Nephron (organoid): ENCODE data around the gene MTNR1A.

ENCODE experiments used
- H3K27ac Mint-ChIP-seq, 3 experiments: 2 replicates each; pipeline ENCODE4 v1.8.0; 2020; ENCODE audit warnings: mixed read lengths in 3 of 3, mild to moderate bottlenecking in 2 of 3, moderate library complexity in 1 of 3
- H3K27me3 Mint-ChIP-seq: 2 replicates; pipeline ENCODE4 v1.8.0; 2021; ENCODE audit warnings: low read depth, mild to moderate bottlenecking, moderate library complexity, mixed read lengths
- H3K36me3 Mint-ChIP-seq: 2 replicates; pipeline ENCODE4 v1.8.0; 2020; ENCODE audit warnings: low read depth, mixed read lengths
- H3K4me1 Mint-ChIP-seq: 2 replicates; pipeline ENCODE4 v1.8.0; 2020; ENCODE audit warnings: mixed read lengths
- H3K4me3 Mint-ChIP-seq, 3 experiments: 2 replicates each; pipeline ENCODE4 v1.8.0; 2020; ENCODE audit warnings: mild to moderate bottlenecking in 3 of 3, mixed read lengths in 3 of 3, moderate library complexity in 2 of 3
- H3K9me3 Mint-ChIP-seq: 2 replicates; pipeline ENCODE4 v1.8.0; 2020; ENCODE audit warnings: mixed read lengths
- CTCF ChIP-seq, 3 experiments: fragments of 200-600 bp; sonication (generic); IDR thresholded peaks; one replicate each; pipeline ENCODE4 v1.5.0; 2021; ENCODE audit warnings: antibody characterized with exemption in 3 of 3; ENCODE audit not compliant: unreplicated experiment in 3 of 3

MTNR1A gene

DNA sequence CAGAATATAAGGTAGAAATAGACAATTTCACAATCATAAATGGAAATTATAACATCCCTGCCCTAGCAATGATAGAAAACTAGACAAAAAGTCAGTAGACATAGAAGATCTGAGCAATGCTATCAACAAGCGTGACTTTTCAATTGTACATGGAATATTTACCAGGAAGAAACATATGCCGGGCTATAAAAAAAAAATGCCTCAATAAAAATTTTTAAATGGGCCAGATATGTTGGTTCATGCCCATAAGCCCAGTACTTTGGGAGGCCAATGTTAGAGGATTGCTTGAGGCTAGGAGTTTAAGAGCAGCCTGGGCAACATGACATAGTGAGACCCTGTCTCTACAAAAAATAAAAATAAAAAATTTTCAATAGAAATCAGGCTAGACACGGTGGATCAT lies 5.3 kb upstream of the MTNR1A start:
- H3K27ac Mint-ChIP-seq = no peak overlapping the region
- H3K36me3 Mint-ChIP-seq = no peaks in the 10 kb centered on the region
- H3K4me3 Mint-ChIP-seq = no peak overlapping the region
- TF ChIP-seq CTCF (IDR thresholded peaks at IDR 0.05; ENCODE audit: unreplicated experiment in 3 of 3) = no peak
- H3K4me1 Mint-ChIP-seq = no peaks in the 10 kb centered on the region
- H3K9me3 Mint-ChIP-seq = peaks cover 4% of the 10 kb centered on the region
- H3K27me3 Mint-ChIP-seq = peaks cover 22% of the 10 kb centered on the region

DNA sequence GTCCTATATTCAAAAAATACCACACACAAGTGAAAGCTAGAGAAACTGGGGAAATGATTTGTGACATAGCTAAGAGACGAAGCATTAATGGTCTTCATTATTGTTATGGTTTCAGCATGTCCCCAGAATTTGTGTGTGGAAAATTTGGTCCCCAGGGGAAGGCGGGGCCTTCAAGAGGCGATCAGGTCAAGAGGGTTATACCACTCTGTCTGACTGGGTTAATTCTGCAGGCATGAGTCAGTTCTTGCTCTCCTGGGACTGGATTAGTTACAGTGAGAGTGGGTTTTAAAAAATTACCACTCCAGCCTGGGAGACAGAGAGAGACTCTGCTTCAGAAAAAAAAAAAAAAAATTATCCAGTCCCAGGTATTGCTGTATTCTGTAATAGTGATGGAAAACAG lies 2.1 kb upstream of the MTNR1A start:
- no peak for TF ChIP-seq CTCF (IDR thresholded peaks at IDR 0.05; ENCODE audit: unreplicated experiment in 3 of 3)
- Mint-ChIP-seq H3K9me3 (peaks cover 4% of the 10 kb centered on the region), H3K27me3 (peaks cover 43% of the 10 kb centered on the region), H3K27ac (no peak overlapping the region), H3K36me3 (no peaks in the 10 kb centered on the region), H3K4me1 (peaks cover 8% of the 10 kb centered on the region), H3K4me3 (no peak overlapping the region)

DNA sequence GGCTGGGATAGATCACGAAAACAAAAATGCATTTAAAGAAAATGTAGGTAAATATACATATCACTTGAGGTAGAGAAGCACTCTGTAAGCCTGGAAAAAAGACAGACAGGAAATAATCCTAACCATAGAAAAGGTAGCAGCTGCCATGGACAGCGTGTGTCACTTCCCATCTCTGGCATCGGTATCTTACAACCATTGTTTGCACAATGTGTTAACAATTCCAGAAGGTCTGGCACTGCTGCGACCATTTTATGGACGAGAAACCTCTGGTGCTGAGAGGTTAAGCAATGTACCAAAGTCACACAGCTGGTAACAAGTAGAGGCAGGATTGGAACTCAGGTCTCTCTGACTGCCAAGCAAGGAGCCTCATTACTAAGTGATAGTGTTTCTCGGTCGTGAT lies 1.7 kb upstream of the MTNR1A start:
- peaks cover 44% of the 10 kb centered on the region for H3K27me3 Mint-ChIP-seq
- no peaks in the 10 kb centered on the region for H3K36me3 Mint-ChIP-seq
- peaks cover 4% of the 10 kb centered on the region for H3K9me3 Mint-ChIP-seq
- H3K27ac Mint-ChIP-seq = no peak overlapping the region
- H3K4me3 Mint-ChIP-seq = peak overlapping the region in 1 of 3 experiments; percentile 17
- no peak for TF ChIP-seq CTCF (IDR thresholded peaks at IDR 0.05; ENCODE audit: unreplicated experiment in 3 of 3)
- peaks cover 8% of the 10 kb centered on the region for H3K4me1 Mint-ChIP-seq

DNA sequence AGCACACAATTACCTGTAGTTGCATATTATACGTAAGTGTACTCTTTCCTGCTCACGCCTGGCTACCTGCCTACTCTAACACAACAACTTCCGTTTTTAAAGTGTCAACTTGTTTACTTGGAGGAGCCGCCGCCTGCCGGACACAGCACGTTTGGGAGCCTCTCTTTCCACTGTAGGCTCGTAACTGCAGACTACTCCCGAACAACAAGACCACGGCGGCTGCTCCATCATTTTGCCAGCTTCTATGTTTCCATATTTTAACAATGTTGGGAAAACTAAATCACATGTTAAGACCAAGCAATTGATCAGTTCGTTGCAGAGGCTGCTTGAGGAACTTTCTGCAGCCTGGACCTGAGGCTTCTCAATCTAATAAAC lies 841 bp downstream of the MTNR1A start:
- Mint-ChIP-seq H3K4me1 (peaks cover 8% of the 10 kb centered on the region), H3K9me3 (no peaks in the 10 kb centered on the region), H3K4me3 (peak overlapping the region; percentile 84 to 86 (median 85)), H3K36me3 (no peaks in the 10 kb centered on the region), H3K27ac (peak overlapping the region in 1 of 3 experiments; percentile 72), H3K27me3 (peaks cover 64% of the 10 kb centered on the region)
- TF ChIP-seq CTCF (IDR thresholded peaks at IDR 0.05; ENCODE audit: unreplicated experiment in 3 of 3) = peak in 1 of 3 experiments; percentile 19

DNA sequence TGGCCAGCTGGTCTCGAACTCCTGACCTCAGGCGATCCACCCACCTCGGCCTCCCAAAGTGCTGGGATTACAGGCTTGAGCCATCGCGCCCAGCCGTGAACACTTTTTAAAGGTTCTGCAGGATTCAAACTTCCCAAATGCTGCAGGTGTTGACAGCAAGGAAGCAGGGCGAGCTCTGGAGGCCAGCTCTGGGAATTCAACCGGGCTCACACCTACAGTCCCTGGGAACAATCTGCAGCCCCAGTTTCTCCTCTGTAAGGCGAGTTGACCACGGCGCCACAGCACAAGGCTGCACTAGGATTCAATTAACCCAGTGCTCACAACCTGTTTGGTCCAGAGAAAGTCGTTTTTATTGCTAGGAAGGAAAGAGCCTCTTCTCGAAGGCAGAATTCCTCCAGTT lies 1.6 kb downstream of the MTNR1A start:
- TF ChIP-seq CTCF (IDR thresholded peaks at IDR 0.05; ENCODE audit: unreplicated experiment in 3 of 3) = no peak
- Mint-ChIP-seq H3K36me3 (no peaks in the 10 kb centered on the region), H3K4me3 (peak overlapping the region in 1 of 3 experiments; percentile 84)

GRCh38 chr4:186551849-186552248 lies 3.5 kb downstream of the MTNR1A start:
- Mint-ChIP-seq H3K9me3 (peaks cover 5% of the 10 kb centered on the region), H3K36me3 (no peaks in the 10 kb centered on the region), H3K27me3 (peaks cover 60% of the 10 kb centered on the region), H3K27ac (no peak overlapping the region), H3K4me1 (peaks cover 8% of the 10 kb centered on the region), H3K4me3 (no peak overlapping the region)
- TF ChIP-seq CTCF (IDR thresholded peaks at IDR 0.05; ENCODE audit: unreplicated experiment in 3 of 3) = no peak

More for the DNA sequence above, 1.6 kb downstream of the MTNR1A start:
- no peaks in the 10 kb centered on the region for H3K9me3 Mint-ChIP-seq
- peaks cover 69% of the 10 kb centered on the region for H3K27me3 Mint-ChIP-seq
- H3K4me1 Mint-ChIP-seq = peaks cover 8% of the 10 kb centered on the region
- peak overlapping the region in 1 of 3 experiments; percentile 72 for H3K27ac Mint-ChIP-seq
